ENCODE results near the gene FLCN. TPM values are rescaled to one million over a fixed set of nuclear protein-coding genes. Genes with fewer than 3 reads are reported as not detected.

FLCN gene
- total and polyA plus RNA-seq, 2 donors (not counting 3 experiments of a cell fraction or from before 2014, with no cell fraction given) = 38.8 to 68.9 TPM

DNA sequence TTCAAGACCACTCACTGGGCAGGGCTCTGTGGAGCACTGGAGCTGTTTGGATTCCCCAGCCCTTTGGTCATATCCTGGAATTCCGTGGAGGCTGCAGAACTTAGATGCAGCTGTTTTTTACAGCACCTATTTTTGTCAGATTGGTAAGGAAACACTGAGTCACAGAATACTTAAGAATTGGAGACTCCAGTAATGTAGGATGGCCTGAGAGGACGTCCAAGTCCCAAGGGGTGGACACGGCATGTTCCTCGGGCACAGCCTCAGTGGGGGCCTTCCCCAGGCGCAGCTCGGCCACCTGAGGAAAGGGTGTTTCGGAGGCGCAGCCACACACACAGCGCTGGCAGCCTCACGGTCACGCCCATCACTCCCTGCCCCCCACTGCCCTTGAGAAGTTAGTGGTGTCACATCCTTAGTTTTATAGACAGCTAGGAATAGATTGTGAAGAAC, 45.6 kb downstream of the FLCN start:
- DNase-seq (ENCODE audit: low read depth, low spot score) (peak; percentile 93), FAIRE-seq (peak; percentile 94)
- CTCF ChIA-PET = interaction anchor here (1.1 to 3.4 kb wide), 6 partner anchors 8 to 50 kb away, joined by 4 to 16 read pairs (median 6); partner anchors contain the start of gene PLD6
- dilution Hi-C loops (cut with MboI; ENCODE audit: extremely low pct_ligation_motif_present, low sequenced_read_pairs) (no loop called here), intact Hi-C loops (cut with micrococcal nuclease) (loop anchor here (1.0 to 5.0 kb wide), 4 partner anchors 19 to 194 kb away; partner anchors contain the start of gene FLCN)
- no peak for TF ChIP-seq GATA2 (IDR thresholded peaks at IDR 0.05; ENCODE audit: insufficient read depth, insufficient read length, low read depth, low read length)
- peak; percentile 91 for TF ChIP-seq JUN (IDR thresholded peaks at IDR 0.05; ENCODE audit: borderline replicate concordance, insufficient read depth, insufficient read length, low read depth)
- TF ChIP-seq CTCF (IDR thresholded peaks at IDR 0.05; ENCODE audit: extremely low read depth in 1 of 2, insufficient read depth in 1 of 2, low read depth in 1 of 2, low read length in 2 of 2) = no peak
- TF ChIP-seq MAX (IDR thresholded peaks at IDR 0.05; ENCODE audit: insufficient read depth, insufficient read length) = no peak
- TF ChIP-seq MYC (IDR thresholded peaks at IDR 0.05; ENCODE audit: low read depth, low read length) = no peak
- no peak for TF ChIP-seq EZH2 (IDR thresholded peaks at IDR 0.05; ENCODE audit: borderline replicate concordance, low read depth, low read length, severe bottlenecking)
- peak; percentile 79 for TF ChIP-seq FOS (IDR thresholded peaks at IDR 0.05; ENCODE audit: borderline replicate concordance, insufficient read depth, low read length)
- TF ChIP-seq POLR2AphosphoS5 (IDR thresholded peaks at IDR 0.05; ENCODE audit: insufficient read depth, low read depth, low read length) = peak; percentile 72
- peak; percentile 34 for TF ChIP-seq POLR2A (IDR thresholded peaks at IDR 0.05; ENCODE audit: low read depth, low read length)
- H4K20me1 ChIP-seq (replicated peaks; ENCODE audit: control insufficient read depth, extremely low read depth, insufficient read depth, low read length) = no peaks in the 10 kb centered on the region
- H3K9me3 ChIP-seq (replicated peaks; ENCODE audit: control insufficient read depth, insufficient read depth, low read length) = no peaks in the 10 kb centered on the region
- peak overlapping the region; percentile 37 for H3K4me2 ChIP-seq (ENCODE audit: insufficient read depth, low read length)
- H3K9me1 ChIP-seq (replicated peaks; ENCODE audit: control insufficient read depth, extremely low read depth, insufficient read depth, low read length) = no peaks in the 10 kb centered on the region
- peaks cover 21% of the 10 kb centered on the region for H3K4me1 ChIP-seq (ENCODE audit: control insufficient read depth, extremely low read depth, insufficient read depth, low read length)
- POLR2A ChIA-PET = no interaction called here
- TSS peak; percentile 8 for BruUV-seq (replicated peaks)
- H3K4me3 ChIP-seq (replicated peaks in 1 of 3; ENCODE audit: insufficient read depth in 1 of 3, low read depth in 1 of 3, low read length in 3 of 3) = no peak overlapping the region
- H3K27ac ChIP-seq (ENCODE audit: insufficient read depth, low read depth, low read length) = peak overlapping the region; percentile 79
- no peaks in the 10 kb centered on the region for H3K79me2 ChIP-seq (ENCODE audit: control insufficient read depth, insufficient read depth, low read length)
- H2AFZ ChIP-seq (ENCODE audit: low read depth, low read length) = no peak overlapping the region
- peak overlapping the region; percentile 56 for H3K9ac ChIP-seq (replicated peaks; ENCODE audit: extremely low read depth, insufficient read depth, low read length)
- H3K36me3 ChIP-seq (ENCODE audit: control insufficient read depth in 2 of 2, extremely low read depth in 1 of 2, insufficient read depth in 2 of 2, low read length in 2 of 2) = peaks cover 0 to 2% of the 10 kb centered on the region in 2 experiments
- no peaks in the 10 kb centered on the region for H3K27me3 ChIP-seq (ENCODE audit: control insufficient read depth in 2 of 2, insufficient read depth in 2 of 2, low read length in 2 of 2)
